Transverse colon (tissue), 4 donors: ENCODE measurements around the gene SEMA3F.

ENCODE experiments used
- CTCF ChIP-seq, 5 experiments: fragments of 200-600 bp in 3 of 5; fragments of 450-650 bp in 2 of 5; sonication (generic) in 3 of 5; IDR thresholded peaks; 1 replicate in 2 of 5; 2 replicates in 3 of 5; pipeline ENCODE4 v1.5.1; 2016 to 2017; ENCODE audit warnings: antibody characterized with exemption in 5 of 5, inconsistent platforms in 3 of 5, mild to moderate bottlenecking in 2 of 5, moderate library complexity in 1 of 5
- EP300 ChIP-seq: sonication (generic); formaldehyde crosslinking; IDR thresholded peaks from one replicate; pipeline ENCODE4 v1.6.1; 2017; ENCODE audit warnings: antibody characterized with exemption, low read depth
- POLR2A ChIP-seq: fragments of 450-650 bp; IDR thresholded peaks from one replicate; pipeline ENCODE4 v1.6.1; 2016; ENCODE audit warnings: antibody characterized with exemption, mild to moderate bottlenecking, moderate library complexity
- POLR2AphosphoS5 ChIP-seq, 3 donors: sonication (generic); formaldehyde crosslinking; IDR thresholded peaks; one replicate each; pipeline ENCODE4 v1.6.1; 2016; ENCODE audit warnings: antibody characterized with exemption in 3 of 3

- TF ChIP-seq EP300 (no peak), POLR2A (no peak), CTCF (IDR thresholded peaks at IDR 0.05) (no peak), POLR2AphosphoS5 (IDR thresholded peaks at IDR 0.05) (no peak)
Observed at GRCh38 chr3:50138266-50139200, 16.6 kb upstream of the SEMA3F start.
